Measurements from ENCODE around the gene REV3L.

The REV3L gene

DNA sequence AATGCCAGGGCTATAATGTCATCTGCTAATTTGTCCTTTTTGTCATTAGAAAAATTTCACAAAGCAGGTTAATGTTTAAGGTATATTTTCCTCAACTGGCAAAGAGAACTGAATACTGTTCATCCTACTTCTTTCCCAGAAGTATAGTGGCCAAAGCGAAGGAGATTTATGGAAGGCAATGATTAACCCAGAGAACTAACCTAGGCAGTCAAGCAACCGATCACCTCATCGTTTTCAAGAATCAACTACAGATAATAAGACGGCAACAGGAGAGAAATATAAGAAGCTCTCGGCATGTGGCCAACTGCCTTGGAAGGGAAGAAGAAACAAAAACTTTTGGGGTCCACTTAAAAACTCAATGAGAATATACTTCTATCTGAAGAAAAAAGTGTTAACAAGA is 38.2 kb downstream of the REV3L start:
- peaks cover 98% of the 10 kb centered on the region for H3K79me2 ChIP-seq (ENCODE audit: control insufficient read depth, low read length)
- H3K36me3 ChIP-seq (ENCODE audit: control insufficient read depth, low read length), result peaks cover 4% of the 10 kb centered on the region; the same call in 1 of the 2 replicates
- no peaks in the 10 kb centered on the region for H3K9me3 ChIP-seq (ENCODE audit: control insufficient read depth, insufficient read depth, low read length)
- no peaks in the 10 kb centered on the region for H3K27me3 ChIP-seq (ENCODE audit: control insufficient read depth, low read length)
- H4K20me1 ChIP-seq (ENCODE audit: control insufficient read depth, insufficient read depth, low read depth, low read length), result no peaks in the 10 kb centered on the region
- no peak for TF ChIP-seq EZH2phosphoT487 (IDR thresholded peaks at IDR 0.05; ENCODE audit: borderline replicate concordance, low read length)
- TF ChIP-seq, protein P1, sequence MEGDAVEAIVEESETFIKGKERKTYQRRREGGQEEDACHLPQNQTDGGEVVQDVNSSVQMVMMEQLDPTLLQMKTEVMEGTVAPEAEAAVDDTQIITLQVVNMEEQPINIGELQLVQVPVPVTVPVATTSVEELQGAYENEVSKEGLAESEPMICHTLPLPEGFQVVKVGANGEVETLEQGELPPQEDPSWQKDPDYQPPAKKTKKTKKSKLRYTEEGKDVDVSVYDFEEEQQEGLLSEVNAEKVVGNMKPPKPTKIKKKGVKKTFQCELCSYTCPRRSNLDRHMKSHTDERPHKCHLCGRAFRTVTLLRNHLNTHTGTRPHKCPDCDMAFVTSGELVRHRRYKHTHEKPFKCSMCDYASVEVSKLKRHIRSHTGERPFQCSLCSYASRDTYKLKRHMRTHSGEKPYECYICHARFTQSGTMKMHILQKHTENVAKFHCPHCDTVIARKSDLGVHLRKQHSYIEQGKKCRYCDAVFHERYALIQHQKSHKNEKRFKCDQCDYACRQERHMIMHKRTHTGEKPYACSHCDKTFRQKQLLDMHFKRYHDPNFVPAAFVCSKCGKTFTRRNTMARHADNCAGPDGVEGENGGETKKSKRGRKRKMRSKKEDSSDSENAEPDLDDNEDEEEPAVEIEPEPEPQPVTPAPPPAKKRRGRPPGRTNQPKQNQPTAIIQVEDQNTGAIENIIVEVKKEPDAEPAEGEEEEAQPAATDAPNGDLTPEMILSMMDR (IDR thresholded peaks at IDR 0.05; ENCODE audit: low read depth, low read length, poor library complexity, severe bottlenecking), result no peak
- no peaks in the 10 kb centered on the region for H3F3A ChIP-seq (ENCODE audit: control insufficient read depth, insufficient read depth)
- H3K9me2 ChIP-seq (replicated peaks; ENCODE audit: control insufficient read depth, low read length), result no peaks in the 10 kb centered on the region
- no peak overlapping the region for H3K4me2 ChIP-seq (ENCODE audit: low read length)
- no peak overlapping the region for H3K27ac ChIP-seq (ENCODE audit: low read depth, low read length)
- H3K4me1 ChIP-seq (ENCODE audit: control insufficient read depth, low read length), result no peaks in the 10 kb centered on the region
- H3K4me3 ChIP-seq (ENCODE audit: low read length), result no peak overlapping the region

DNA sequence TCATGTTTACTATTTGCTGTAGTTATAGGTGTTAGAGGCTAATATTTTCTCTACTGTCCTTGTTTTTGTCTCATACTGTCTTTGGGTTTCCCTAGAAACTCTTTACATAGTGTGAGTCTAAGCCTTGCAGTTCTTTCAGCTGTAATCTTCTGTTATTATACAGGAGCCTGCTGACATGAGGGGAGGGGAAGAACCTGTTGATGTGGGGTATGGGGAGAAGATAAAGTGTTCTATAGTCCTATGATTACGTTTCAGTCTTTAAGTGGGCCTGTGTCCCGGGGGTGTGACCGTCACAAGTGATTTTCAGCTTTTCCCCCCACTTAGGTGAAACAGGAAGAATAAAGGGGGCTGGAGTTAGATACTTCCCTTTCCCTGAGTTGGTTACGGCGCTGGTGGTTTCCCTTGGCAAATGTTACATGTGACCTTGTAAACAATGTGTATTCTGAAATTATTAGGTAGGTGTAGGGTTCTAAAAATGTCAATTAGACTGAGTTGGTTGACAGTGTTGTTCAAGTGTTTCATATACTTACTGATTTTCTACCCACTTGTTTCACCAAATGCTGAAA is 41.3 kb downstream of the REV3L start:
- peaks cover 96% of the 10 kb centered on the region for H3K79me2 ChIP-seq (ENCODE audit: control insufficient read depth, low read length)
- TF ChIP-seq, protein P1 (IDR thresholded peaks at IDR 0.05; ENCODE audit: low read depth, low read length, poor library complexity, severe bottlenecking), result no peak
- TF ChIP-seq EZH2phosphoT487 (IDR thresholded peaks at IDR 0.05; ENCODE audit: borderline replicate concordance, low read length), result no peak

DNA sequence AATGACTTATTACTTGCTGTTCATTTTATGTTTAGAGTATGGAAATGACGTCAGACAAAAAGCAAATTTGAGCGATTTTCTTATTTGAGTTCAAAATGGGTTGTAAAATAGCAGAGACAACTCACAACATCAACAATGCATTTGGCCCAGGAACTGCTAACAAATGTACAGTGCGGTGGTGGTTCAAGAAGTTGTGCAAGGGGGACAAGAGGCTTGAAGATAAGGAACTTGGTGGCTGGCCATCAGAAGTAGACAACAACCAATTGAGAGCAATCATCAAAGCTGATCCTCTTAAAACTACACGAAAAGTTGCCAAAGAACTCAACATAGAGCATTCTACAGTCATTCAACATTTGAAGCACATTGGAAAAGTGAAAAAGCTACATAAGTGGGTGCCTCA is 43.8 kb downstream of the REV3L start:
- H3K27me3 ChIP-seq (ENCODE audit: control insufficient read depth, low read length), result no peaks in the 10 kb centered on the region
- H4K20me1 ChIP-seq (ENCODE audit: control insufficient read depth, insufficient read depth, low read depth, low read length), result no peaks in the 10 kb centered on the region
- H3K9me3 ChIP-seq (ENCODE audit: control insufficient read depth, insufficient read depth, low read length), result peaks cover 7% of the 10 kb centered on the region; the same call in 1 of the 2 replicates
- peaks cover 4% of the 10 kb centered on the region; the same call in 1 of the 2 replicates for H3K36me3 ChIP-seq (ENCODE audit: control insufficient read depth, low read length)
- no peaks in the 10 kb centered on the region for H3K4me1 ChIP-seq (ENCODE audit: control insufficient read depth, low read length)
- H3K4me2 ChIP-seq (ENCODE audit: low read length), result no peak overlapping the region
- TF ChIP-seq, protein P1 (IDR thresholded peaks at IDR 0.05; ENCODE audit: low read depth, low read length, poor library complexity, severe bottlenecking), result no peak
- TF ChIP-seq EZH2phosphoT487 (IDR thresholded peaks at IDR 0.05; ENCODE audit: borderline replicate concordance, low read length), result no peak
- no peak overlapping the region for H3K4me3 ChIP-seq (ENCODE audit: low read length)
- H3K27ac ChIP-seq (ENCODE audit: low read depth, low read length), result no peak overlapping the region
- no peaks in the 10 kb centered on the region for H3K9me2 ChIP-seq (replicated peaks; ENCODE audit: control insufficient read depth, low read length)
- H3F3A ChIP-seq (ENCODE audit: control insufficient read depth, insufficient read depth), result no peaks in the 10 kb centered on the region; the same call in 1 of the 2 replicates
- H3K79me2 ChIP-seq (ENCODE audit: control insufficient read depth, low read length), result peaks cover 96% of the 10 kb centered on the region

More for the DNA sequence above, 41.3 kb downstream of the REV3L start:
- no peak overlapping the region for H3K4me2 ChIP-seq (ENCODE audit: low read length)
- H4K20me1 ChIP-seq (ENCODE audit: control insufficient read depth, insufficient read depth, low read depth, low read length), result no peaks in the 10 kb centered on the region
- H3K27me3 ChIP-seq (ENCODE audit: control insufficient read depth, low read length), result no peaks in the 10 kb centered on the region
- no peaks in the 10 kb centered on the region for H3K9me3 ChIP-seq (ENCODE audit: control insufficient read depth, insufficient read depth, low read length)
- no peak overlapping the region for H3K4me3 ChIP-seq (ENCODE audit: low read length)
- no peaks in the 10 kb centered on the region for H3K4me1 ChIP-seq (ENCODE audit: control insufficient read depth, low read length)
- H3K9me2 ChIP-seq (replicated peaks; ENCODE audit: control insufficient read depth, low read length), result no peaks in the 10 kb centered on the region
- H3K27ac ChIP-seq (ENCODE audit: low read depth, low read length), result no peak overlapping the region
- H3F3A ChIP-seq (ENCODE audit: control insufficient read depth, insufficient read depth), result no peaks in the 10 kb centered on the region; the same call in 1 of the 2 replicates
- H3K36me3 ChIP-seq (ENCODE audit: control insufficient read depth, low read length), result peaks cover 4% of the 10 kb centered on the region; the same call in 1 of the 2 replicates
